ENCODE measurements around the gene HMOX1.

- TF ChIP-seq, protein P1, sequence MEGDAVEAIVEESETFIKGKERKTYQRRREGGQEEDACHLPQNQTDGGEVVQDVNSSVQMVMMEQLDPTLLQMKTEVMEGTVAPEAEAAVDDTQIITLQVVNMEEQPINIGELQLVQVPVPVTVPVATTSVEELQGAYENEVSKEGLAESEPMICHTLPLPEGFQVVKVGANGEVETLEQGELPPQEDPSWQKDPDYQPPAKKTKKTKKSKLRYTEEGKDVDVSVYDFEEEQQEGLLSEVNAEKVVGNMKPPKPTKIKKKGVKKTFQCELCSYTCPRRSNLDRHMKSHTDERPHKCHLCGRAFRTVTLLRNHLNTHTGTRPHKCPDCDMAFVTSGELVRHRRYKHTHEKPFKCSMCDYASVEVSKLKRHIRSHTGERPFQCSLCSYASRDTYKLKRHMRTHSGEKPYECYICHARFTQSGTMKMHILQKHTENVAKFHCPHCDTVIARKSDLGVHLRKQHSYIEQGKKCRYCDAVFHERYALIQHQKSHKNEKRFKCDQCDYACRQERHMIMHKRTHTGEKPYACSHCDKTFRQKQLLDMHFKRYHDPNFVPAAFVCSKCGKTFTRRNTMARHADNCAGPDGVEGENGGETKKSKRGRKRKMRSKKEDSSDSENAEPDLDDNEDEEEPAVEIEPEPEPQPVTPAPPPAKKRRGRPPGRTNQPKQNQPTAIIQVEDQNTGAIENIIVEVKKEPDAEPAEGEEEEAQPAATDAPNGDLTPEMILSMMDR (IDR thresholded peaks at IDR 0.05), result no peak
- TF ChIP-seq POLR2A (IDR thresholded peaks at IDR 0.05), result no peak
Measured at GRCh38 chr22:35353318-35353717, 27.6 kb upstream of the HMOX1 start.
